Liver (tissue), 9 donors: ENCODE data around the gene SCD5. TPM values are rescaled to one million over a fixed set of nuclear protein-coding genes. Genes with fewer than 3 reads are reported as not detected.

Experiments
- DNase-seq: peaks from one replicate; pipeline ENCODE4 v3.0.0-alpha.2; 2017; ENCODE audit warnings: low spot score
- H3K27ac ChIP-seq, 2 donors: one replicate each; pipeline ENCODE4 v1.7.0; 2013; ENCODE audit warnings: inconsistent platforms in 2 of 2, low read length in 2 of 2, control low read depth in 1 of 2, low read depth in 1 of 2, mild to moderate bottlenecking in 1 of 2
- H3K27me3 ChIP-seq, 4 donors: one replicate each; pipeline versions ENCODE4 v1.6.1 to v1.7.0; 2013; ENCODE audit warnings: low read length in 3 of 4, inconsistent platforms in 1 of 4, mild to moderate bottlenecking in 1 of 4, moderate library complexity in 1 of 4; ENCODE audit not compliant: control insufficient read depth in 4 of 4, insufficient read depth in 4 of 4
- H3K36me3 ChIP-seq, 4 donors: one replicate each; pipeline versions ENCODE4 v1.6.1 to v1.7.0; 2013; ENCODE audit warnings: low read length in 3 of 4, mild to moderate bottlenecking in 3 of 4, low read depth in 1 of 4, moderate library complexity in 1 of 4; ENCODE audit not compliant: control insufficient read depth in 4 of 4, insufficient read depth in 3 of 4
- H3K4me1 ChIP-seq, 4 donors: one replicate each; pipeline versions ENCODE4 v1.6.1 to v1.7.0; 2013; ENCODE audit warnings: low read length in 3 of 4, mild to moderate bottlenecking in 3 of 4, moderate library complexity in 1 of 4; ENCODE audit not compliant: control insufficient read depth in 4 of 4, insufficient read depth in 4 of 4
- H3K4me3 ChIP-seq, 3 donors: one replicate each; pipeline versions ENCODE4 v1.6.1 to v1.7.0; 2013; ENCODE audit warnings: low read length in 3 of 3, control low read depth in 1 of 3, low read depth in 1 of 3, mild to moderate bottlenecking in 1 of 3
- H3K9ac ChIP-seq, 2 donors: one replicate each; pipeline ENCODE4 v1.7.0; 2013; ENCODE audit warnings: low read length in 2 of 2, mild to moderate bottlenecking in 2 of 2, moderate library complexity in 2 of 2, control low read depth in 1 of 2, low read depth in 1 of 2
- H3K9me3 ChIP-seq, 4 donors: one replicate each; pipeline versions ENCODE4 v1.6.1 to v1.7.0; 2013; ENCODE audit warnings: low read length in 3 of 4; ENCODE audit not compliant: control insufficient read depth in 4 of 4
- EGR1 ChIP-seq, 2 donors: IDR thresholded peaks; 2 replicates each; pipeline ENCODE4 v1.6.1; 2016 to 2018; ENCODE audit warnings: antibody characterized with exemption in 2 of 2, low read depth in 2 of 2
- FOXA1 ChIP-seq: IDR thresholded peaks from 2 replicates; pipeline ENCODE4 v1.6.1; 2016; ENCODE audit warnings: antibody characterized with exemption
- FOXA2 ChIP-seq: IDR thresholded peaks from 2 replicates; pipeline ENCODE4 v1.6.1; 2016; ENCODE audit warnings: antibody characterized with exemption
- GABPA ChIP-seq, 2 donors: IDR thresholded peaks in 1 of 2; conservative IDR thresholded peaks in 1 of 2; 2 replicates each; pipeline ENCODE4 v1.6.1; 2016; ENCODE audit warnings: antibody characterized with exemption in 2 of 2, mild to moderate bottlenecking in 1 of 2, moderate library complexity in 1 of 2
- HNF4A ChIP-seq, 2 donors: conservative IDR thresholded peaks; 2 replicates each; pipeline ENCODE4 v1.6.1; 2016; ENCODE audit warnings: antibody characterized with exemption in 2 of 2, mild to moderate bottlenecking in 2 of 2
- HNF4G ChIP-seq: IDR thresholded peaks from 2 replicates; pipeline ENCODE4 v1.6.1; 2016; ENCODE audit warnings: antibody characterized with exemption
- JUND ChIP-seq, 2 donors: IDR thresholded peaks; 2 replicates each; pipeline ENCODE4 v1.6.1; 2016; ENCODE audit warnings: antibody characterized with exemption in 2 of 2
- NR2F2 ChIP-seq: IDR thresholded peaks from 2 replicates; pipeline ENCODE4 v1.6.1; 2016; ENCODE audit warnings: antibody characterized with exemption
- RAD21 ChIP-seq, 2 donors: IDR thresholded peaks; 2 replicates each; pipeline ENCODE4 v1.6.1; 2016; ENCODE audit warnings: antibody characterized with exemption in 2 of 2, mild to moderate bottlenecking in 2 of 2
- RXRA ChIP-seq, 2 donors: IDR thresholded peaks; 2 replicates each; pipeline ENCODE4 v1.6.1; 2017 to 2018; ENCODE audit warnings: antibody characterized with exemption in 2 of 2, mild to moderate bottlenecking in 1 of 2
- SP1 ChIP-seq: IDR thresholded peaks from 2 replicates; pipeline ENCODE4 v1.6.1; 2018; ENCODE audit warnings: antibody characterized with exemption, mild to moderate bottlenecking
- TAF1 ChIP-seq: conservative IDR thresholded peaks from 2 replicates; pipeline ENCODE4 v1.6.1; 2016; ENCODE audit warnings: antibody characterized with exemption, mild to moderate bottlenecking
- YY1 ChIP-seq: IDR thresholded peaks from 2 replicates; pipeline ENCODE4 v1.6.1; 2016; ENCODE audit warnings: antibody characterized with exemption, mild to moderate bottlenecking
- WGBS: extraction: QIAGEN DNeasy Blood & Tissue Kit; methylation state at CpG from one replicate; pipeline ENCODE4 v1.1.7; 2013; 5-methylcytosine and 5-hydroxymethylcytosine counted together
- polyA plus RNA-seq, 2 donors: library from polyadenylated mRNA; stranded (reverse) in 1 of 2; unstranded in 1 of 2; fragments of 200-250 nt in 1 of 2; fragments of >200 nt in 1 of 2; fragmentation: Nextera tagmentation in 1 of 2; extraction: Ambion mirVana in 1 of 2; gene quantifications; one replicate each; pipeline versions ENCODE4 v1.2.1 to v1.2.3, GENCODE V29; 2013 to 2015
- total RNA-seq, 2 donors: library from RNA; depleted of rRNA; stranded (reverse); fragments of >200 nt; gene quantifications; one replicate each; pipeline ENCODE4 v1.2.3, GENCODE V29; 2014
- TF ChIP-seq, protein P1 (sequence below): IDR thresholded peaks from 2 replicates; pipeline ENCODE4 v1.6.1; 2016; ENCODE audit warnings: antibody characterized with exemption
- TF ChIP-seq, protein P2 (sequence below): IDR thresholded peaks from 2 replicates; pipeline ENCODE4 v1.6.1; 2016; ENCODE audit warnings: antibody characterized with exemption
- TF ChIP-seq, protein P3 (sequence below): IDR thresholded peaks from 2 replicates; pipeline ENCODE4 v1.6.1; 2016; ENCODE audit warnings: antibody characterized with exemption
- TF ChIP-seq, protein P4 (sequence below): IDR thresholded peaks from 2 replicates; pipeline ENCODE4 v1.6.1; 2016; ENCODE audit warnings: antibody characterized with exemption, mild to moderate bottlenecking
- TF ChIP-seq, protein P5 (sequence below): fragments of 150-350 bp; IDR thresholded peaks from 2 replicates; pipeline ENCODE4 v1.5.1; 2017; ENCODE audit warnings: improper control_type of control experiment, low read depth, low read length; ENCODE audit not compliant: missing input control
- donor health status: healthy.
- donor health status: healthy.
- donor health status: healthy.
- donor health status: healthy.
- donor health status: healthy.

SCD5 gene
- total and polyA plus RNA-seq, 4 donors, result 0.14 to 1.9 (median 0.57) TPM

DNA sequence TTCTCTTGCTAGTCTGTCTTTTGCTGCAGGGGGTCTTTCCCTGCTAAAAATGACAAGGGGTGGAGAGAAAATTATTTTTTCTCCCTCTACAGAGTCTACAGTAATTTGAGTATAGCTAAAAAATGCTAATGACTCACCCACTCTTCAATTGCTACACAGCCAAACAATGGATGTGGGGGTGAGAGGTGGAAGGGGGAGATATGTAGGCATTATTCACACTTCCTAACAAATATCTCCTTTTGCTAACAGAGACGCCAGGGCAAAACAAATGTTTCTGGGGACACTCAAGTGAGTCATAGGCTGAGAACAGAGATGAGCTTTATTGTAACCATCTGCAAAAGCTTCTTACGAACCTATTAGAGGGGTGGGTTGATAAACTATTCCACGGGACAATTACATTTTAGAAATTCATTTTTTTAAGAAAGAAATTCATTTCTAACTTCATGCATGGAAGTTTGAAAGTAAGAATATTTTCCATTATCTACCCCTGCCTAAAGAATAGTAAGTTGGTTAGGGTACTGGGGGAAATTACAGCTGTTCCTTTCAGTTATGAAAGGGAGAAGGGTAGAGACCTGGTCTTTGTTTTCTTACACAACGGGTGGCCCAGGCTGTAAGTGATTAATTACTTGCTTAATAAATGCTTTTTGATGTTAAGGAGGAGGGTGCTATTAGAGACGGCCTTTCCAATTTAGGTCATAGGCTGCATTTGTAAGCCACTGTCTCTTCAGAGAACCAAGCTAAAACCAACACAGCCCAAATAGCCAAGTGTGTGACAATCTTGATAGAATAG, 12.8 kb downstream of the SCD5 start (continued):
- TF ChIP-seq, protein P1, sequence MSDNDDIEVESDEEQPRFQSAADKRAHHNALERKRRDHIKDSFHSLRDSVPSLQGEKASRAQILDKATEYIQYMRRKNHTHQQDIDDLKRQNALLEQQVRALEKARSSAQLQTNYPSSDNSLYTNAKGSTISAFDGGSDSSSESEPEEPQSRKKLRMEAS, result no peak
- no peak for TF ChIP-seq JUND (IDR thresholded peaks at IDR 0.05)
- no peak for TF ChIP-seq SP1
- no peak for TF ChIP-seq YY1
- TF ChIP-seq HNF4G, result no peak

DNA sequence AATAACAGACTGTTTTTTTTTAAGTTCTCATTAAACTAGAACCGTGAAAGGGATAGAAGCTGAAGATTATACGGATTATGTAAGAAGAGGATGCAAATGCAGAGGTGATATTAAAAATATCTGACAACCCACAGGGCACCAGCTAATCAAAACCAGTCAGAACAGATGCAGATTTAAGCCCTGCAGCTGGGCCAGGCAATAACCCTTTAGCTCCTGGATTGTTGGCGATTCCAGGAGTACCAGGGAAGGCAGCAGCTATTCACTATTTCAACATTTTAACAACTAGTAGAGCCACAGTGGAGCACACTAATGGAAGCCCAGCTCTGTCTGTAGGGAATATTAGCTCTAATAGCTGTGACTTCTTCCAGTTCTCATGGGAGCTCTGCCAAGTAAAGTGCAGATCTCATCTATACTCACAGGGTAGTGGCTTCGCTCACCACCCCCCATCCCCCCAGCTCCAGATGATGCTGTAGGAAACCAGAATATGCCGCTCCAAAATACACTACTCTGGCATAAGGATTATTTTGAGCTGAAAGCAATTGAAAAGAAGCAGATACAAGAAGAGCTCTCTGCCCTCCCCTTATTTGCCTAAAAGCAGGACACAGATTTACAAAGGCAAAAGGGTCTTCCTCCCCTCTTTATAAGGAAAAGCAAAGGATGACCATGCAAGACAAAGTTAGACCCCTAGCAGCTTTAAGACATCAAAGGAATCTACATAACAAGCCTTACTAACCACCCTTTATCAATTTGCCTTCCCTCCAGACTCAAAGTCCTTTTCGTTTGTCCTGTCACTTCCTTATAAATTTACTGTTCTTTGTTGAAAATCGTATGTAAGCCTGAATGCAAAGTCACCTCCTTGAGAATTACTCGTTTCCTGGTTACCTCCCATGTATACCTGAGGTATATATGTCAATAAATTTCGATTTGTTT, 13.7 kb downstream of the SCD5 start:
- H3K9ac ChIP-seq, result no peak overlapping the region
- H3K27ac ChIP-seq, result no peak overlapping the region
- no peaks in the 10 kb centered on the region for H3K4me1 ChIP-seq
- no peak for DNase-seq
- 44% methylated on average over 9 of the region's 9 CpGs for WGBS
- no peaks in the 10 kb centered on the region for H3K36me3 ChIP-seq
- TF ChIP-seq RAD21 (IDR thresholded peaks at IDR 0.05), result no peak
- TF ChIP-seq, protein P2, sequence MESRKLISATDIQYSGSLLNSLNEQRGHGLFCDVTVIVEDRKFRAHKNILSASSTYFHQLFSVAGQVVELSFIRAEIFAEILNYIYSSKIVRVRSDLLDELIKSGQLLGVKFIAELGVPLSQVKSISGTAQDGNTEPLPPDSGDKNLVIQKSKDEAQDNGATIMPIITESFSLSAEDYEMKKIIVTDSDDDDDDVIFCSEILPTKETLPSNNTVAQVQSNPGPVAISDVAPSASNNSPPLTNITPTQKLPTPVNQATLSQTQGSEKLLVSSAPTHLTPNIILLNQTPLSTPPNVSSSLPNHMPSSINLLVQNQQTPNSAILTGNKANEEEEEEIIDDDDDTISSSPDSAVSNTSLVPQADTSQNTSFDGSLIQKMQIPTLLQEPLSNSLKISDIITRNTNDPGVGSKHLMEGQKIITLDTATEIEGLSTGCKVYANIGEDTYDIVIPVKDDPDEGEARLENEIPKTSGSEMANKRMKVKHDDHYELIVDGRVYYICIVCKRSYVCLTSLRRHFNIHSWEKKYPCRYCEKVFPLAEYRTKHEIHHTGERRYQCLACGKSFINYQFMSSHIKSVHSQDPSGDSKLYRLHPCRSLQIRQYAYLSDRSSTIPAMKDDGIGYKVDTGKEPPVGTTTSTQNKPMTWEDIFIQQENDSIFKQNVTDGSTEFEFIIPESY, result no peak
- no peak for TF ChIP-seq HNF4G
- TF ChIP-seq YY1, result no peak
- no peak for TF ChIP-seq JUND (IDR thresholded peaks at IDR 0.05)
- no peak for TF ChIP-seq TAF1
- TF ChIP-seq HNF4A (conservative IDR thresholded peaks at IDR 0.05), result no peak
- TF ChIP-seq, protein P1, result no peak
- TF ChIP-seq RXRA (IDR thresholded peaks at IDR 0.05), result no peak
- no peak for TF ChIP-seq SP1
- no peak for TF ChIP-seq FOXA1
- TF ChIP-seq GABPA (IDR thresholded peaks at IDR 0.05 in 1 of 2, conservative IDR thresholded peaks at IDR 0.05 in 1 of 2), result no peak
- TF ChIP-seq, protein P3, sequence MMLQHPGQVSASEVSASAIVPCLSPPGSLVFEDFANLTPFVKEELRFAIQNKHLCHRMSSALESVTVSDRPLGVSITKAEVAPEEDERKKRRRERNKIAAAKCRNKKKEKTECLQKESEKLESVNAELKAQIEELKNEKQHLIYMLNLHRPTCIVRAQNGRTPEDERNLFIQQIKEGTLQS, result no peak
- TF ChIP-seq, protein P4, sequence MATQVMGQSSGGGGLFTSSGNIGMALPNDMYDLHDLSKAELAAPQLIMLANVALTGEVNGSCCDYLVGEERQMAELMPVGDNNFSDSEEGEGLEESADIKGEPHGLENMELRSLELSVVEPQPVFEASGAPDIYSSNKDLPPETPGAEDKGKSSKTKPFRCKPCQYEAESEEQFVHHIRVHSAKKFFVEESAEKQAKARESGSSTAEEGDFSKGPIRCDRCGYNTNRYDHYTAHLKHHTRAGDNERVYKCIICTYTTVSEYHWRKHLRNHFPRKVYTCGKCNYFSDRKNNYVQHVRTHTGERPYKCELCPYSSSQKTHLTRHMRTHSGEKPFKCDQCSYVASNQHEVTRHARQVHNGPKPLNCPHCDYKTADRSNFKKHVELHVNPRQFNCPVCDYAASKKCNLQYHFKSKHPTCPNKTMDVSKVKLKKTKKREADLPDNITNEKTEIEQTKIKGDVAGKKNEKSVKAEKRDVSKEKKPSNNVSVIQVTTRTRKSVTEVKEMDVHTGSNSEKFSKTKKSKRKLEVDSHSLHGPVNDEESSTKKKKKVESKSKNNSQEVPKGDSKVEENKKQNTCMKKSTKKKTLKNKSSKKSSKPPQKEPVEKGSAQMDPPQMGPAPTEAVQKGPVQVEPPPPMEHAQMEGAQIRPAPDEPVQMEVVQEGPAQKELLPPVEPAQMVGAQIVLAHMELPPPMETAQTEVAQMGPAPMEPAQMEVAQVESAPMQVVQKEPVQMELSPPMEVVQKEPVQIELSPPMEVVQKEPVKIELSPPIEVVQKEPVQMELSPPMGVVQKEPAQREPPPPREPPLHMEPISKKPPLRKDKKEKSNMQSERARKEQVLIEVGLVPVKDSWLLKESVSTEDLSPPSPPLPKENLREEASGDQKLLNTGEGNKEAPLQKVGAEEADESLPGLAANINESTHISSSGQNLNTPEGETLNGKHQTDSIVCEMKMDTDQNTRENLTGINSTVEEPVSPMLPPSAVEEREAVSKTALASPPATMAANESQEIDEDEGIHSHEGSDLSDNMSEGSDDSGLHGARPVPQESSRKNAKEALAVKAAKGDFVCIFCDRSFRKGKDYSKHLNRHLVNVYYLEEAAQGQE, result no peak
- no peak for TF ChIP-seq FOXA2
- no peak for TF ChIP-seq EGR1 (IDR thresholded peaks at IDR 0.05; ENCODE audit: low read depth in 2 of 2)
- TF ChIP-seq, protein P5, sequence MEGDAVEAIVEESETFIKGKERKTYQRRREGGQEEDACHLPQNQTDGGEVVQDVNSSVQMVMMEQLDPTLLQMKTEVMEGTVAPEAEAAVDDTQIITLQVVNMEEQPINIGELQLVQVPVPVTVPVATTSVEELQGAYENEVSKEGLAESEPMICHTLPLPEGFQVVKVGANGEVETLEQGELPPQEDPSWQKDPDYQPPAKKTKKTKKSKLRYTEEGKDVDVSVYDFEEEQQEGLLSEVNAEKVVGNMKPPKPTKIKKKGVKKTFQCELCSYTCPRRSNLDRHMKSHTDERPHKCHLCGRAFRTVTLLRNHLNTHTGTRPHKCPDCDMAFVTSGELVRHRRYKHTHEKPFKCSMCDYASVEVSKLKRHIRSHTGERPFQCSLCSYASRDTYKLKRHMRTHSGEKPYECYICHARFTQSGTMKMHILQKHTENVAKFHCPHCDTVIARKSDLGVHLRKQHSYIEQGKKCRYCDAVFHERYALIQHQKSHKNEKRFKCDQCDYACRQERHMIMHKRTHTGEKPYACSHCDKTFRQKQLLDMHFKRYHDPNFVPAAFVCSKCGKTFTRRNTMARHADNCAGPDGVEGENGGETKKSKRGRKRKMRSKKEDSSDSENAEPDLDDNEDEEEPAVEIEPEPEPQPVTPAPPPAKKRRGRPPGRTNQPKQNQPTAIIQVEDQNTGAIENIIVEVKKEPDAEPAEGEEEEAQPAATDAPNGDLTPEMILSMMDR, result no peak
- no peak for TF ChIP-seq NR2F2
- no peaks in the 10 kb centered on the region for H3K27me3 ChIP-seq
- H3K9me3 ChIP-seq, result no peaks in the 10 kb centered on the region
- H3K4me3 ChIP-seq, result no peak overlapping the region
